Prostate gland (tissue), 2 donors: ENCODE measurements around the gene MYO7B. TPM values are rescaled to one million over a fixed set of nuclear protein-coding genes. Genes with fewer than 3 reads are reported as not detected.

Source experiments
- DNase-seq: peaks from one replicate; pipeline ENCODE4 v3.0.0-alpha.2; 2019; ENCODE audit warnings: low spot score
- H3K27ac ChIP-seq, 2 donors: fragments of 200-600 bp; sonication (generic); 2 replicates each; pipeline ENCODE4 v1.5.1; 2017 to 2019
- H3K27me3 ChIP-seq: fragments of 200-600 bp; sonication (generic); replicated peaks from 2 replicates; pipeline ENCODE4 v1.5.1; 2019; ENCODE audit not compliant: insufficient read depth
- H3K36me3 ChIP-seq, 2 donors: fragments of 200-600 bp; sonication (generic); 1 replicate in 1 of 2; 2 replicates in 1 of 2; pipeline versions ENCODE4 v1.5.1 to v1.8.1; 2017 to 2019
- H3K4me1 ChIP-seq: fragments of 200-600 bp; sonication (generic); replicated peaks from 2 replicates; pipeline ENCODE4 v1.5.1; 2019
- H3K4me3 ChIP-seq, 2 donors: fragments of 200-600 bp; sonication (generic); 2 replicates each; pipeline ENCODE4 v1.5.1; 2017 to 2019
- H3K9me3 ChIP-seq: fragments of 200-600 bp; sonication (generic); 2 replicates; pipeline ENCODE4 v1.5.1; 2017
- CTCF ChIP-seq, 4 experiments: fragments of 200-600 bp in 2 of 4; fragments of 450-650 bp in 2 of 4; sonication (generic) in 2 of 4; IDR thresholded peaks; 1 replicate in 3 of 4; 2 replicates in 1 of 4; pipeline ENCODE4 v1.5.1; 2016 to 2019; ENCODE audit warnings: antibody characterized with exemption in 4 of 4, mild to moderate bottlenecking in 2 of 4, moderate library complexity in 2 of 4
- POLR2A ChIP-seq: fragments of 450-650 bp; IDR thresholded peaks from one replicate; pipeline ENCODE4 v1.6.1; 2016; ENCODE audit warnings: antibody characterized with exemption, mild to moderate bottlenecking
- POLR2AphosphoS5 ChIP-seq: sonication (generic); formaldehyde crosslinking; IDR thresholded peaks from one replicate; pipeline ENCODE4 v1.6.1; 2017; ENCODE audit warnings: antibody characterized with exemption
- WGBS: methylation state at CpG from one replicate; pipeline ENCODE4 v1.1.5; 2018; 5-methylcytosine and 5-hydroxymethylcytosine counted together
- intact Hi-C: fragments of 100-400 bp; cut with DNase I; formaldehyde crosslinking; loops from one replicate; pipeline ENCODE4 v1.14.2; 2022
- total RNA-seq, 2 donors: library from RNA; depleted of rRNA; stranded (reverse); fragments of >200 nt; gene quantifications; one replicate each; pipeline ENCODE4 v1.1.0, GENCODE V29; 2016

Gene MYO7B
- total RNA-seq, 2 donors from 2014 or later, result 1.4 TPM; not detected in 1

DNA sequence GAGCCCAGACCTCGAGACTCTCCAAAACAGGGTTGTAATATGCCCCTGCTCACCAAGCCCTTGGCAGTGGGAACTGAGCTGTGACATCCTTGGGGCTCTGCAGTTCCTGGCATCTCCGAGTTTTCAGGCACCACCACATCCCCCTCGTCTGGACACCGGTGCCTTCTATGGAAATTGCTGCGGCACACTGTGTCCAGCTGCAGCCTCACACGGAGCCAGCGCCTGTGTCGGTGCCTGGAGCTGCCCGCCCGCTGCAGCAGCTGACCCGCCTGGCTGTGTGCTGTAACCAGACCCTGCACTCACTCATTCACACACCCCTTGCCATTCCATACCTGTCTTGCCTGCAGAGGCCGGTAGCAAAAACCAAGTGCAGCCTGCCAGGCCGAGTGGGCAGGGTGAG is 21.0 kb upstream of the MYO7B start:
- 84% methylated on average over 13 of the region's 13 CpGs for WGBS
- TF ChIP-seq POLR2AphosphoS5 (no peak), POLR2A (no peak), CTCF (IDR thresholded peaks at IDR 0.05) (no peak)

DNA sequence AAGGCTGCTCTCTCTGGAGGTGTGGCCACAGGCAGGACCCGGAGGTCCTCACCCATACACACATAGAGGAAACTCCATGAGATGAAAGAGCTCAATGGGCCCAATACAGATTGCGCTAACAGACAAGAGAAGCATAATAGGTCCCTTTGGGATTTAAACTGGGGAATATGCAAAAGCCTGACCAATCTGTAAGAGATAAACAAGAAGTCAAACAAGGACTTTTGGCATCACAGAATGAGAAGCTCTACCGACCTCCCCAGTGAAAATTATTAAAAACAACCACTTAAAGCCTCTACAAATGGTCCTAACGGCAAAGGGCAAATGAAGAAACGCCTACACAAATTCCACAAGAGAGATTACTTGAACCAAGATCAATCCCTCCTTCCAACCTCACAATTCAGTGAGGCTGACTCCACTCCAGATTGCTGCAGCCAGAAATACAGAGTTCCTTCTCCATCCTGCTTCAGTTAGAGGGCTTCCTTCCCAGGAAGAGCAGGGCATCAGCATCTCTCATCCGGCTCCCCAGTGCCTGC is 20.0 kb upstream of the MYO7B start:
- no peak overlapping the region for H3K27ac ChIP-seq
- no peaks in the 10 kb centered on the region for H3K9me3 ChIP-seq
- WGBS, result 65% methylated on average over 6 of the region's 6 CpGs
- no peak for DNase-seq
- H3K27me3 ChIP-seq, result no peaks in the 10 kb centered on the region
- H3K4me3 ChIP-seq, result no peak overlapping the region
- no peaks in the 10 kb centered on the region for H3K4me1 ChIP-seq
- no peaks in the 10 kb centered on the region for H3K36me3 ChIP-seq
- intact Hi-C loops, result no loop called here
- TF ChIP-seq POLR2AphosphoS5 (no peak), POLR2A (no peak), CTCF (IDR thresholded peaks at IDR 0.05) (no peak)

More for the DNA sequence above, 21.0 kb upstream of the MYO7B start:
- H3K36me3 ChIP-seq, result no peaks in the 10 kb centered on the region
- DNase-seq, result no peak
- no peaks in the 10 kb centered on the region for H3K4me1 ChIP-seq
- H3K4me3 ChIP-seq, result no peak overlapping the region
- H3K27me3 ChIP-seq, result no peaks in the 10 kb centered on the region
- H3K27ac ChIP-seq, result no peak overlapping the region
- H3K9me3 ChIP-seq, result no peaks in the 10 kb centered on the region
- intact Hi-C loops, result no loop called here

- Histone ChIP-seq H3K36me3 (no peaks in the 10 kb centered on the region), H3K27me3 (no peaks in the 10 kb centered on the region), H3K9me3 (no peaks in the 10 kb centered on the region), H3K27ac (no peak overlapping the region), H3K4me3 (no peak overlapping the region), H3K4me1 (no peaks in the 10 kb centered on the region)
- WGBS, result 71% methylated on average over 14 of the region's 14 CpGs
- intact Hi-C loops, result no loop called here
- no peak for DNase-seq
- no peak for TF ChIP-seq POLR2AphosphoS5
- no peak for TF ChIP-seq POLR2A
- no peak for TF ChIP-seq CTCF (IDR thresholded peaks at IDR 0.05)
Measured at GRCh38 chr2:127516041-127516762, 19.3 kb upstream of the MYO7B start.

DNA sequence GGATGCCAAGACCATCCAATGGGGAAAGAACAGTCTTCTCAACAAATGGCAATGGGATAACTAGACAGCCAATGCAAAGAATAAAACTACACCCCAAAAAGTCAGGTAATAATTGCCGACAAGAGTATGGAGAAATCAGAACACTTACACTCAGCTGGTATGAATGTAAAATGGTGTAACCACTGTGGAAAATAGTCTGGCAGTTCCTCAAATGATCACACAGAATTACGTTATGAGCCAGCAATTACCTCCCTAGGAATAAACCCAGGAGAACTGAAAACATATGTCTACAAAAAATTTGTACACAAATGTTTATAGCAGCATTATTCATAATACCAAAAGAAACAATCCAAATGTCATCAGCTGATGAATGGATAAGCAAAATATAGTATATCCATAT is 18.0 kb upstream of the MYO7B start:
- 96% methylated on average over 2 of the region's 2 CpGs for WGBS
- H3K27ac ChIP-seq, result no peak overlapping the region
- no peaks in the 10 kb centered on the region for H3K36me3 ChIP-seq
- no peak for DNase-seq
- intact Hi-C loops, result no loop called here
- no peaks in the 10 kb centered on the region for H3K9me3 ChIP-seq
- TF ChIP-seq POLR2A, result no peak
- TF ChIP-seq POLR2AphosphoS5, result no peak
- no peak for TF ChIP-seq CTCF (IDR thresholded peaks at IDR 0.05)
- H3K4me3 ChIP-seq, result no peak overlapping the region
- no peaks in the 10 kb centered on the region for H3K27me3 ChIP-seq
- no peaks in the 10 kb centered on the region for H3K4me1 ChIP-seq

DNA sequence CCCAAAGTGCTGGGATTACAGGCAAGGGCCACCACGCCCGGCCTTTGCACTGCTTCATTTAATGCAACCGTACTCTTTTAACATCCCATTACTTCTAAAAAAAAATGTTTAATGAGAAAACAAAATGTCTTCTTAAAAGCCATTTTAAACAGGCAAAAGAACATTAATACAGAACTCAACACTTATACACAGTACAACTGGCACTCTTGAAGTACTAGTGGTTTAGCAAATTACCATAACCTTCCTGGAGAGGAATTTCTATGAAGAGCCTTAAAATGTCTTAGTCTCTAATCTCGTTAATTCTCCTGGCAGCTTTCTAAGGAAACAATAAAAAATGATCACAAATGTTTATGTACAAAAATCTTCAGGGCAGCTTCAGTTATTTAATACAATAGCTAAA is 15.1 kb upstream of the MYO7B start:
- Histone ChIP-seq H3K27ac (no peak overlapping the region), H3K4me3 (no peak overlapping the region), H3K27me3 (no peaks in the 10 kb centered on the region), H3K36me3 (no peaks in the 10 kb centered on the region), H3K4me1 (no peaks in the 10 kb centered on the region), H3K9me3 (no peaks in the 10 kb centered on the region)
- 89% methylated on average over 4 of the region's 4 CpGs for WGBS
- intact Hi-C loops, result loop anchor here (10.0 kb wide), 1 partner anchor 154 kb away; the partner anchor contains the start of gene LIMS2
- TF ChIP-seq POLR2AphosphoS5 (no peak), POLR2A (no peak), CTCF (IDR thresholded peaks at IDR 0.05) (no peak)
- no peak for DNase-seq
